GM18499 (cell line): ENCODE data around the gene PERP.
"Not testable (repeated sequence)": the region's sequence is repeated elsewhere in the genome, so short reads cannot be mapped to it uniquely, and the experiment has no call there.

ENCODE experiments used
- ATAC-seq: cut with Tn5 transposase; IDR thresholded peaks from one replicate; pipeline ENCODE4 v1.9.1; 2021; ENCODE audit warnings: moderate number of reproducible peaks; ENCODE audit not compliant: insufficient read depth, unreplicated experiment

Gene PERP

GRCh38 chr6:138105880-138106664 is 1.1 kb downstream of the PERP start:
- ATAC-seq, result no peak

GRCh38 chr6:138105446-138105845 is 1.8 kb downstream of the PERP start:
- ATAC-seq, result no peak

- ATAC-seq, result no peak
Observed at GRCh38 chr6:138104618-138105213, 2.5 kb downstream of the PERP start.

- no peak for ATAC-seq
Observed at GRCh38 chr6:138103871-138104270, 3.3 kb downstream of the PERP start.

GRCh38 chr6:138101946-138102731 is 5.1 kb downstream of the PERP start:
- no peak for ATAC-seq

GRCh38 chr6:138099832-138100231 is 7.4 kb downstream of the PERP start:
- ATAC-seq, result no peak

GRCh38 chr6:138098306-138098705 is 8.9 kb downstream of the PERP start:
- no peak for ATAC-seq

GRCh38 chr6:138094260-138094659 is 13.0 kb downstream of the PERP start:
- ATAC-seq, result no peak

- no peak for ATAC-seq
Observed at GRCh38 chr6:138093632-138094031, 13.6 kb downstream of the PERP start.

GRCh38 chr6:138092686-138093085 is 14.5 kb downstream of the PERP start:
- ATAC-seq, result no peak

GRCh38 chr6:138089325-138089724 is 17.9 kb downstream of the PERP start:
- no peak for ATAC-seq

GRCh38 chr6:138088326-138088762 is 18.9 kb downstream of the PERP start:
- ATAC-seq, result no peak

GRCh38 chr6:138087593-138088325 is 19.5 kb downstream of the PERP start:
- no peak for ATAC-seq

- no peak for ATAC-seq
Observed at GRCh38 chr6:138086573-138087196, 20.5 kb downstream of the PERP start.

- ATAC-seq, result no peak
Observed at GRCh38 chr6:138085839-138086222, 21.4 kb downstream of the PERP start.

- ATAC-seq, result no peak
Observed at GRCh38 chr6:138084904-138085838, 22.0 kb downstream of the PERP start.

GRCh38 chr6:138082232-138082631 is 25.0 kb downstream of the PERP start:
- no peak for ATAC-seq

GRCh38 chr6:138079556-138079955 is 27.7 kb downstream of the PERP start:
- not testable (repeated sequence) for ATAC-seq

- ATAC-seq, result no peak
Observed at GRCh38 chr6:138078491-138078890, 28.7 kb downstream of the PERP start.
